SU-DHL-6 (cell line): ENCODE measurements around the gene VEZT.
"Not testable (repeated sequence)": the region's sequence is repeated elsewhere in the genome, so short reads cannot be mapped to it uniquely, and the experiment has no call there.

ENCODE experiments used
- EZH2phosphoT487 ChIP-seq: fragments of 200-600 bp; sonication (generic), shearing (Covaris generic); conservative IDR thresholded peaks from 2 replicates; pipeline ENCODE4 v1.6.1; 2018; ENCODE audit warnings: mild to moderate bottlenecking, antibody characterized with exemption, low read length, moderate library complexity, mixed read lengths
- TF ChIP-seq, protein P1 (sequence below): fragments of 200-600 bp; sonication (generic); IDR thresholded peaks from one replicate; pipeline ENCODE4 v1.5.1; 2017; ENCODE audit warnings: antibody characterized with exemption, mild to moderate bottlenecking, low read length, moderate library complexity; ENCODE audit not compliant: insufficient read depth, poor library complexity, severe bottlenecking

DNA sequence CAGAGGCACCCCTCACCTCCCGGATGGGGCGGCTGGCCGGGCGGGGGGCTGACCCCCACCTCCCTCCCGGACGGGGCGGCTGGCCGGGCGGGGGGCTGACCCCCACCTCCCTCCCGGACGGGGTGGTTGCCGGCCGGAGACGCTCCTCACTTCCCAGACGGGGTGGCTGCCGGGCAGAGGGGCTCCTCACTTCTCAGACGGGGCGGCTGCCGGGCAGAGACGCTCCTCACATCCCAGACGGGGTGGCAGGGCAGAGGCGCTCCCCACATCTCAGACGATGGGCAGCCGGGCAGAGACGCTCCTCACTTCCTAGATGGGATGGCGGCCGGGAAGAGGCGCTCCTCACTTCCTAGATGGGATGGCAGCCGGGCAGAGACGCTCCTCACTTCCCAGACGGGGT, 18.0 kb downstream of the VEZT start:
- TF ChIP-seq, protein P1, sequence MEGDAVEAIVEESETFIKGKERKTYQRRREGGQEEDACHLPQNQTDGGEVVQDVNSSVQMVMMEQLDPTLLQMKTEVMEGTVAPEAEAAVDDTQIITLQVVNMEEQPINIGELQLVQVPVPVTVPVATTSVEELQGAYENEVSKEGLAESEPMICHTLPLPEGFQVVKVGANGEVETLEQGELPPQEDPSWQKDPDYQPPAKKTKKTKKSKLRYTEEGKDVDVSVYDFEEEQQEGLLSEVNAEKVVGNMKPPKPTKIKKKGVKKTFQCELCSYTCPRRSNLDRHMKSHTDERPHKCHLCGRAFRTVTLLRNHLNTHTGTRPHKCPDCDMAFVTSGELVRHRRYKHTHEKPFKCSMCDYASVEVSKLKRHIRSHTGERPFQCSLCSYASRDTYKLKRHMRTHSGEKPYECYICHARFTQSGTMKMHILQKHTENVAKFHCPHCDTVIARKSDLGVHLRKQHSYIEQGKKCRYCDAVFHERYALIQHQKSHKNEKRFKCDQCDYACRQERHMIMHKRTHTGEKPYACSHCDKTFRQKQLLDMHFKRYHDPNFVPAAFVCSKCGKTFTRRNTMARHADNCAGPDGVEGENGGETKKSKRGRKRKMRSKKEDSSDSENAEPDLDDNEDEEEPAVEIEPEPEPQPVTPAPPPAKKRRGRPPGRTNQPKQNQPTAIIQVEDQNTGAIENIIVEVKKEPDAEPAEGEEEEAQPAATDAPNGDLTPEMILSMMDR: not testable (repeated sequence)
- TF ChIP-seq EZH2phosphoT487: not testable (repeated sequence)
